ACC112 (cell line): ENCODE results near the gene ABL2.
"Not testable (repeated sequence)": the region's sequence is repeated elsewhere in the genome, so short reads cannot be mapped to it uniquely, and the experiment has no call there.

Experiments used
- H2AFZ ChIP-seq: fragments of 200-600 bp; sonication (generic); one replicate; pipeline ENCODE4 v1.6.0; 2017; ENCODE audit warnings: antibody characterized with exemption, low read length; ENCODE audit not compliant: unreplicated experiment
- H3K27ac ChIP-seq: fragments of 200-600 bp; sonication (generic); 2 replicates; pipeline ENCODE4 v1.5.1; 2014; ENCODE audit warnings: low read depth, mild to moderate bottlenecking, antibody characterized with exemption, low read length, moderate library complexity
- H3K27me3 ChIP-seq: fragments of 200-600 bp; sonication (generic); 2 replicates; pipeline ENCODE4 v1.6.1; 2014; ENCODE audit warnings: mild to moderate bottlenecking, antibody characterized with exemption, low read length, moderate library complexity, mixed read lengths; ENCODE audit not compliant: insufficient read depth
- H3K36me3 ChIP-seq: fragments of 200-600 bp; sonication (generic); 2 replicates; pipeline ENCODE4 v1.6.1; 2016; ENCODE audit warnings: mild to moderate bottlenecking, antibody characterized with exemption, low read length, moderate library complexity, mixed read lengths; ENCODE audit not compliant: insufficient read depth
- H3K4me1 ChIP-seq: fragments of 200-600 bp; sonication (generic); one replicate; pipeline ENCODE4 v1.6.1; 2016; ENCODE audit warnings: low read length, mixed read lengths; ENCODE audit not compliant: insufficient read depth, unreplicated experiment, control insufficient read depth
- H3K4me3 ChIP-seq: fragments of 200-600 bp; sonication (generic); 2 replicates; pipeline ENCODE4 v1.5.1; 2014; ENCODE audit warnings: mild to moderate bottlenecking, low read depth, low read length
- H3K79me2 ChIP-seq: fragments of 200-600 bp; sonication (generic); one replicate; pipeline ENCODE4 v1.6.0; 2016; ENCODE audit warnings: low read length; ENCODE audit not compliant: control insufficient read depth, unreplicated experiment, insufficient read depth

The ABL2 gene

DNA sequence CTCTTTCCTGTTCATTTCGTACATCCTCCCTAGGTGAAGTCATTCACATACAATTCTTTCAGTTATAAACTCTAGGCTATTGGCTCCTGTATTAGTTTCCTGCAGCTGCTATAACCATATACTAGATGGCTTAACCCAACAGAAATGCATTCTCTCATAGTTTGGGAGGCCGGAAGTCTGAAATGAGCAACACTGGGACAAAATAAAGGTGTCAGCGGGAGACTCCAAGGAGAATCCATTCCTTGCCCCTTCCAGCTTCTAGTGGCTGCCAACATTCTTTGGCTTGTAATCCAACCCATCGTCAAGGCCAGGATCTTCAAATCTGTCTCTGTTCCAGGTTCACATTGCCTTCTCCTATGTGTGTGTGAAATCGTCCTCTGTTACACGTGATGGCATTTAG is 76.3 kb downstream of the ABL2 start:
- peaks cover 37% of the 10 kb centered on the region for H3K79me2 ChIP-seq
- H3K36me3 ChIP-seq, result no peaks in the 10 kb centered on the region
- no peak overlapping the region for H3K27ac ChIP-seq
- no peak overlapping the region for H2AFZ ChIP-seq
- H3K27me3 ChIP-seq, result no peaks in the 10 kb centered on the region
- H3K4me3 ChIP-seq, result no peak overlapping the region
- peaks cover 7% of the 10 kb centered on the region for H3K4me1 ChIP-seq

DNA sequence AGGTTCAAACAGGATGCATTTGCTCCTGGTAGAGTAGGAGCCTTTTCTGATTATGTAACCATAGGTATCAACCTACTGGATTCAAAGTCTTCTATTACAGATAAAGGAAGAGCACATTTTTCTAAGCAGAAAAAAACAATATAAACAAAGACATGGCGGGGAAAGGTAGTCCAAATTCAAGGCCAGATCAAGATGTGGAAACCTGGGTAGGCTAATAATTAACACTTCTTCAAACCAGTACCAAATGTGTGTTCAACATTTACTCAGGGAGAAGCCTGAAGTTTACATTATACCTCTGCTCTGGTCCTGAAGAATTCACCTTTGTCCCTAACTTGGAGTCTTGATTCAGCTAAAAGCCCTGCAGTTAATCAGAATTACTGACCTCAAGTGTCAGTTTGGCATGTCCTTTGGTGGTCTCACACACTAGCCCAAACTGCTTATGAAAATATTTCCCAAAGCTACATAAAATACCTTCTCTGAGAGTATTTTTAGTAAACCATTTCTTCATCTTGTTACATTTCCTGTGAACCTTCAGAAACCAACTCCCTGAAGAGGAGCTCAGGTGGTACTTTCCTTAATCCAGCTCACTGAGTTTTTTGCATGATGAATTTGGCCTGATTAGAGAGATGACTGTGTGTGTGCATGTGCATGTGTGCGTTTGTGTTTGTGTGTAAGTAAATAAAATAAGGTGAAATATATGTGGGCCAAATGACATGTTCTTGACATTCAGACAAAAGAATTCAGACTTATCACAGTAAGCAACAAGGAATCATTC is 77.4 kb downstream of the ABL2 start:
- Histone ChIP-seq H3K4me3 (no peak overlapping the region), H3K4me1 (peaks cover 7% of the 10 kb centered on the region), H3K27ac (no peak overlapping the region), H3K27me3 (no peaks in the 10 kb centered on the region), H3K79me2 (peaks cover 34% of the 10 kb centered on the region), H3K36me3 (no peaks in the 10 kb centered on the region), H2AFZ (no peak overlapping the region)

DNA sequence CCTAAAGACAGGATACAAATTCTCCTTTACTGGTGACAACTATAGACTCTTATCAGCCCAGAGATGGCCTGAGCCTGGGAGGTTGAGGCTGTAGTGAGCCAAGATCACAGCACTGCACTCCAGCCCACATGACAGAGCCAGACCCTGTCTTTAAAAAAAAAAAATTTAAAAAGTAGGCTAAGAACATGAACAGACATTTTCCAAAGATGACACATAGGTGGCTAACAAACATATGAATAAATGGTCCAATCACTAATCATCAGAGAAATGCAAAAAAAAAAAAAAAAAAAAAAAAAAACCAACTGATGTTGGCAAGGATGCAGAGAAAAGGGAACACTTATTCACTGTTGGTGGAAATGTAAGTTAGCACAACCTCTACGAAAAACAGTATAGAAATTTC is 82.6 kb downstream of the ABL2 start:
- Histone ChIP-seq H2AFZ (no peak overlapping the region), H3K36me3 (no peaks in the 10 kb centered on the region), H3K4me1 (peaks cover 18% of the 10 kb centered on the region), H3K79me2 (peaks cover 16% of the 10 kb centered on the region), H3K27me3 (no peaks in the 10 kb centered on the region), H3K27ac (peak overlapping the region; percentile 68), H3K4me3 (no peak overlapping the region)

DNA sequence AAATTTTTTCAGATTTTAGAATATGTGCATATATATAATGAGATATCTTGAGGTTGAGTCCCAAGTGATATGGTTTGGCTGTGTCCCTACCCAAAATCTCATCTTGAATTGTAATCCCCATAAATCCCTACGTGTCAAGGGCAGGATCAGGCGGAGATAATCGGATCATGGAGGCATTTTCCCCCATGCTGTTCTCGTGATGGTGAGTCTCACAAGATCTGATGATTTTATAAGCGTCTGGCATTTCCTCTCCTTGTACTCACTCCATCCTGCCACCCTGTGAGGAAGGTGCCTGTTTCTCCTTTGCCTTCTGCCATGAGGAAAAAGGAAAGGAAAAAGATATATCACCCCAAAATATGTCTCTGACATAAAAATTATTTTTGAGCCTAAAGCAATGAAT is 83.0 kb downstream of the ABL2 start:
- Histone ChIP-seq H3K79me2 (peaks cover 20% of the 10 kb centered on the region), H3K27me3 (no peaks in the 10 kb centered on the region), H3K4me1 (peaks cover 18% of the 10 kb centered on the region), H3K36me3 (no peaks in the 10 kb centered on the region), H3K27ac (peak overlapping the region; percentile 68), H2AFZ (no peak overlapping the region), H3K4me3 (no peak overlapping the region)

DNA sequence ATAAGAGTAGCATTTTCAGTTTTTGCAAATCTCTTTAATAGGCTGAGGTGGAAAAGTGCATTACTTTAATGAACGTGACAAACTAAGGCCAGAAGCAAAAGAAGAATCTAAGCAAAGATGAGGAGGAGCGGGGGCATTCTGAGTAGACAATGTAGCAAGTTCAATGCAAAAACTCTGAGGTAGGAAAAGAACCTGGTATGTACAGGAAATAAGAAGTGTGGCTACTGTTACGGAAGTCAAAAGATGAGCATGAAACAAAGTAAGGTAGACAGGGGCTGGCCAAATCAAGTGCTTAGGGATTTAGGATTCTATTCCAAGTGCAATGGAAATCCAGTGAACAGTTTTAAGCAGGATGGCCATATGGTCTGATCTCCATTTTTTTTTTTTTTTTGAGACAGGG is 84.0 kb downstream of the ABL2 start:
- H3K79me2 ChIP-seq, result peaks cover 29% of the 10 kb centered on the region
- H3K27ac ChIP-seq, result peak overlapping the region; percentile 99; the same call in 1 of the 2 replicates

DNA sequence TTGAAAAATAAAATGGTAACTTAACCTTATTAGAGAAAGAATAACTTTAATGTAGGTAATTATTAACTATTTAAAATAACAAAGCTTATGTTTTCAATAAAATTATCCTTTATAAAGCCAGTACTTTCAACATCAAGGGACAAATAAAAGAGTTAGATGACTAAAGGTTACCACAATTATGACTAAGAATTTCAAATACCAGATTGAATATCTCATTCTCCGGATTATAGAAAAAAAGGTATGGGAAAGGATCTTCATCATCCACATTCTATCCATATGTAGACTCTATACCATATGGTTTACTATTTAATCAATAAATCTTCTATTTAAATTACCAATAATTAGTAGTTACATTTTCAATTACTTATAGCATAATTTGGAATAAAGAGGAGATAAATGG is 84.9 kb downstream of the ABL2 start:
- Histone ChIP-seq H3K27ac (peak overlapping the region; percentile 99), H3K4me1 (peaks cover 29% of the 10 kb centered on the region), H2AFZ (no peak overlapping the region), H3K27me3 (no peaks in the 10 kb centered on the region), H3K79me2 (peaks cover 34% of the 10 kb centered on the region), H3K4me3 (no peak overlapping the region), H3K36me3 (no peaks in the 10 kb centered on the region)

More for the DNA sequence above, 84.0 kb downstream of the ABL2 start:
- H3K4me1 ChIP-seq, result peaks cover 20% of the 10 kb centered on the region
- H3K36me3 ChIP-seq, result no peaks in the 10 kb centered on the region
- no peak overlapping the region for H2AFZ ChIP-seq
- no peaks in the 10 kb centered on the region for H3K27me3 ChIP-seq
- H3K4me3 ChIP-seq, result no peak overlapping the region

DNA sequence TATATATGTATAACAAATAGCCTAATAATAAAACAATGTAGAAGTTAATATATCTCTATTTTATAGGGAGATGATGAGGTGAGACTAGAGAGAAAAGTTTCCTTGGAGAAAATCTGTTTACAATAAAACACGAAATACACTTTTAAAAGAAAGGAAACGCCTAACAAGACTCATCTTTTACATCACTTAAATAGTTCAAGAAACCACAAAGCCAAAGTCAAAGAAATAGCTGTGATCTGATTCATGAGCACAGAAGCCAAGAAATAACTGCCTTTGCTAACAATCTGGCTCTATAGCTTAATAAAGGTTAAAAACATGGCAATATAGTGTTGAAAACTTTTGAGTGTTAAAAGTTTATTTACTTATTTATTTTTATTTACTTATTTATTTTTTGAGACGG is 86.2 kb downstream of the ABL2 start:
- H3K27me3 ChIP-seq, result no peaks in the 10 kb centered on the region
- peaks cover 34% of the 10 kb centered on the region for H3K4me1 ChIP-seq
- peak overlapping the region; percentile 92 for H3K4me3 ChIP-seq
- peaks cover 47% of the 10 kb centered on the region for H3K79me2 ChIP-seq
- peak overlapping the region; percentile 99 for H3K27ac ChIP-seq
- 0 out of 2 replicates have a peak, but pooled peaks cover 3% of the 10 kb centered on the region for H3K36me3 ChIP-seq
- H2AFZ ChIP-seq, result no peak overlapping the region

DNA sequence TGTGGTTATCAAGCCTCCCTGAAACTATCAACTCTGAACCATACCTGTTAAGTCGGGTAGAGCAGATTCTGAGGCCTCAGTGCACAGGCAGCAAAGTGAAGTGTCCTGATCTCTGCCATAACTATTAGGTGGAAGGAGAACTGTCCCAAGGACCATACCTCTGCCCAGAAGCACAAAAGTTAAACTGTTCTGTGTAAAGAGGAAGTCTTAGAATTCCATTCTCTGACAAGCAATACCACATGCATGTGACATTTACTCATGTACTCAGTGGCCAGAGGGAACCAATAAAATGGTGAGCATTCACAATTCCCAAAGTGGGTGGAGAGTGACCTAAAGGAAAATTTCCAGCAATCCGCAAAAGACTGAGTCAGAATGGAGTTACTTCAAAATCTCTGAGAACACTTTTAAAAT is 86.6 kb downstream of the ABL2 start:
- H3K79me2 ChIP-seq, result peaks cover 51% of the 10 kb centered on the region
- peak overlapping the region; percentile 92 for H3K4me3 ChIP-seq

DNA sequence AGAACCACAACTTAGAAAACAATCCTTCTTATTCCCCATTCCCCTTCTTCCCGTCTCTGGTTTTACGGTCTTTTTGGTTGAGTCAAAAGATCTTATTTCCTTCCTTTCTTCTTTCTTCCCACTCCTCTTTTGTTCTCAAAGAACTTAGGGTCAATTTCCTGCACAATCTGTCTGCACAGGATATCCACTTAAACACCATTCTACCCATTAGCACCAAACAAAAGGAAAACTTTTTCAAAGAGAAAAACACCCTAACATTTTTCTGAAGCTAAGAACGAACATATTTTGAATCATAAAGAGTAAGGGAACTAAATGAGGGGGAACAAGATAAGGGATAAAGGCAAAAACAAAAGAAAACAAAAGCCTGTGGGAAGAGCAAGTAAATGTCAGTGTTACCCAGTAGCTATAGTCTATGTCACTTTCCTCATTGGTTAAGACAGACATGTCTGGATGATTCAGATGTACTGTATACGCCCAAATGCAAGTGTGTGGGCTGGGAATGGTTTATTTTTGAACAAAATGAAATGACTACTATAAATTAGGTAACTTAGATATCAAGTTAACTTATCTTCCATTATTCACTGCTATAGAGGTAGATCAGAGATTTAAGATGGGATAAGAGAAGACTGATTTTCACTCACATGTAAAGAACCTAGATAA is 87.8 kb downstream of the ABL2 start:
- H3K4me3 ChIP-seq, result peak overlapping the region; percentile 92
- peaks cover 48% of the 10 kb centered on the region for H3K4me1 ChIP-seq
- H3K79me2 ChIP-seq, result peaks cover 63% of the 10 kb centered on the region

More for the DNA sequence above, 86.6 kb downstream of the ABL2 start:
- Histone ChIP-seq H3K27ac (peak overlapping the region; percentile 99), H3K4me1 (peaks cover 39% of the 10 kb centered on the region), H2AFZ (no peak overlapping the region), H3K36me3 (0 out of 2 replicates have a peak, but pooled peaks cover 3% of the 10 kb centered on the region), H3K27me3 (no peaks in the 10 kb centered on the region)

DNA sequence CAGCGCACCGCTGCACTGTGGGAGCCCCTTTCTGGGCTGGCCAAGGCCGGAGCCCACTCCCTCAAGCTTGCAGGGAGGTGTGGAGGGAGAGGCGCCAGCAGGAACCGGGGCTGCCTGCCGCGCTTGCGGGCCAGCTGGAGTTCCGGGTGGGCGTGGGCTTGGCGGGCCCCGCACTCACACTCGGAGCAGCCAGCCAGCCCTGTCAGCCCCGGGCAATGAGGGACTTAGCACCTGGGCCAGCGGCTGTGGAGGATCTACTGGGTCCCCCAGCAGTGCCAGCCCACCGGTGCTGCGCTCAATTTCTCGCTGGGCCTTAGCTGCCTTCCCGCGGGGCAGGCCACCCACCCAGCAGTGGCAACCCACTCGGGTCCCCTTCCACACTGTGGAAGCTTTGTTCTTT is 90.7 kb downstream of the ABL2 start:
- not testable (repeated sequence) for H3K36me3 ChIP-seq, H2AFZ ChIP-seq, H3K4me3 ChIP-seq, H3K27me3 ChIP-seq, H3K27ac ChIP-seq
- Histone ChIP-seq H3K4me1 (peaks cover 33% of the 10 kb centered on the region), H3K79me2 (peaks cover 73% of the 10 kb centered on the region)

More for the DNA sequence above, 87.8 kb downstream of the ABL2 start:
- Histone ChIP-seq H3K27ac (peak overlapping the region; percentile 99), H3K36me3 (0 out of 2 replicates have a peak, but pooled peaks cover 3% of the 10 kb centered on the region), H3K27me3 (no peaks in the 10 kb centered on the region), H2AFZ (no peak overlapping the region)
